Uterus (tissue), 4 donors: Measurements from ENCODE around the gene FOXD4. TPM values are rescaled to one million over a fixed set of nuclear protein-coding genes. Genes with fewer than 3 reads are reported as not detected.
A peak's percentile ranks its signal among the peaks of the same experiment; 100 is the strongest.
"Not testable (repeated sequence)": the region's sequence is repeated elsewhere in the genome, so short reads cannot be mapped to it uniquely, and the experiment has no call there.

ENCODE experiments used
- DNase-seq, 2 donors: peaks; one replicate each; pipeline ENCODE4 v3.0.0-alpha.2; 2019 to 2020
- H3K27ac ChIP-seq, 2 donors: fragments of 200-600 bp; sonication (generic); 1 replicate in 1 of 2; 2 replicates in 1 of 2; pipeline ENCODE4 v1.5.1; 2016 to 2018
- H3K27me3 ChIP-seq, 2 donors: fragments of 200-600 bp; sonication (generic); one replicate each; pipeline ENCODE4 v1.5.1; 2018 to 2019; ENCODE audit warnings: control low read depth in 1 of 2
- H3K36me3 ChIP-seq, 2 donors: fragments of 200-600 bp; sonication (generic); one replicate each; pipeline ENCODE4 v1.5.1; 2019; ENCODE audit warnings: control low read depth in 1 of 2
- H3K4me1 ChIP-seq, 2 donors: fragments of 200-600 bp; sonication (generic); one replicate each; pipeline ENCODE4 v1.5.1; 2018 to 2019; ENCODE audit warnings: control low read depth in 1 of 2
- H3K4me3 ChIP-seq, 2 donors: fragments of 200-600 bp; sonication (generic); 1 replicate in 1 of 2; 2 replicates in 1 of 2; pipeline ENCODE4 v1.5.1; 2018 to 2019; ENCODE audit warnings: mild to moderate bottlenecking in 1 of 2
- H3K9me3 ChIP-seq, 2 donors: fragments of 200-600 bp; sonication (generic); one replicate each; pipeline ENCODE4 v1.5.1; 2019; ENCODE audit warnings: control low read depth in 1 of 2
- intact Hi-C: fragments of 100-400 bp; cut with DNase I; formaldehyde crosslinking; loops from one replicate; pipeline ENCODE4 v1.15.1; 2023; ENCODE audit warnings: low total_unique reads
- total RNA-seq, 4 donors: library from RNA; depleted of rRNA in 3 of 4; stranded (reverse); fragments of >200 nt in 3 of 4; gene quantifications; one replicate each; pipeline versions ENCODE4 v1.1.0 to v1.2.4, GENCODE V29; 2014 to 2023
- donor health status: DM: yes; HTN: yes; CAD: no.

FOXD4 gene
- total RNA-seq, result under 1 TPM in 1 of 4 donors, not detected in 3; 0.85 TPM

- peaks cover 0 to 11% of the 10 kb centered on the region in 2 donors for H3K4me1 ChIP-seq
- DNase-seq, H3K27ac ChIP-seq, H3K4me3 ChIP-seq, H3K9me3 ChIP-seq, H3K36me3 ChIP-seq, intact Hi-C loops: not testable (repeated sequence)
- H3K27me3 ChIP-seq, result peaks cover 16 to 26% of the 10 kb centered on the region in 2 donors
Observed at GRCh38 chr9:117995-118467, at the start of gene FOXD4. TSS of gene FOXD4 (minus strand) at chr9:118417. CDS start at chr9:118119, 298 bp downstream.

- H3K27me3 ChIP-seq, intact Hi-C loops, H3K9me3 ChIP-seq, H3K4me3 ChIP-seq, H3K36me3 ChIP-seq, H3K27ac ChIP-seq, DNase-seq, H3K4me1 ChIP-seq: not testable (repeated sequence)
Observed at GRCh38 chr9:159871-160270, 41.7 kb upstream of the FOXD4 start.

- H3K4me1 ChIP-seq, H3K4me3 ChIP-seq, intact Hi-C loops, H3K9me3 ChIP-seq, DNase-seq, H3K27me3 ChIP-seq, H3K36me3 ChIP-seq, H3K27ac ChIP-seq: not testable (repeated sequence)
Observed at GRCh38 chr9:151173-151572, 33.0 kb upstream of the FOXD4 start.

GRCh38 chr9:139880-140279, 21.7 kb upstream of the FOXD4 start:
- H3K27ac ChIP-seq, intact Hi-C loops, H3K9me3 ChIP-seq, H3K27me3 ChIP-seq, DNase-seq, H3K4me1 ChIP-seq, H3K4me3 ChIP-seq, H3K36me3 ChIP-seq: not testable (repeated sequence)

- H3K36me3 ChIP-seq, intact Hi-C loops, H3K9me3 ChIP-seq, DNase-seq, H3K4me3 ChIP-seq, H3K27ac ChIP-seq: not testable (repeated sequence)
- peaks cover 16 to 32% of the 10 kb centered on the region in 2 donors for H3K27me3 ChIP-seq
- H3K4me1 ChIP-seq, result peaks cover 0 to 11% of the 10 kb centered on the region in 2 donors
Observed at GRCh38 chr9:117144-117994, 848 bp downstream of the FOXD4 start.

- H3K36me3 ChIP-seq, H3K9me3 ChIP-seq, intact Hi-C loops, DNase-seq, H3K4me3 ChIP-seq, H3K27ac ChIP-seq: not testable (repeated sequence)
- Histone ChIP-seq H3K27me3 (peaks cover 16 to 33% of the 10 kb centered on the region in 2 donors), H3K4me1 (peaks cover 0 to 11% of the 10 kb centered on the region in 2 donors)
Observed at GRCh38 chr9:116239-117077, 1.8 kb downstream of the FOXD4 start.

- H3K27ac ChIP-seq, H3K36me3 ChIP-seq, intact Hi-C loops, H3K9me3 ChIP-seq, H3K4me3 ChIP-seq, DNase-seq: not testable (repeated sequence)
- Histone ChIP-seq H3K4me1 (peaks cover 0 to 11% of the 10 kb centered on the region in 2 donors), H3K27me3 (peaks cover 16 to 33% of the 10 kb centered on the region in 2 donors)
Observed at GRCh38 chr9:115118-115451, 3.1 kb downstream of the FOXD4 start.

GRCh38 chr9:114267-115117, 3.7 kb downstream of the FOXD4 start:
- Histone ChIP-seq H3K27me3 (peaks cover 16 to 33% of the 10 kb centered on the region in 2 donors), H3K4me1 (peaks cover 0 to 11% of the 10 kb centered on the region in 2 donors), H3K4me3 (peak overlapping the region in 1 of 2 donors; percentile 35)
- intact Hi-C loops, DNase-seq, H3K9me3 ChIP-seq, H3K36me3 ChIP-seq, H3K27ac ChIP-seq: not testable (repeated sequence)

- H3K36me3 ChIP-seq, DNase-seq, H3K27ac ChIP-seq, intact Hi-C loops, H3K9me3 ChIP-seq: not testable (repeated sequence)
- Histone ChIP-seq H3K27me3 (peaks cover 16 to 33% of the 10 kb centered on the region in 2 donors), H3K4me1 (peaks cover 0 to 11% of the 10 kb centered on the region in 2 donors), H3K4me3 (peak overlapping the region in 1 of 2 donors; percentile 35)
Observed at GRCh38 chr9:113468-114266, 4.5 kb downstream of the FOXD4 start.

GRCh38 chr9:112589-113467, 5.4 kb downstream of the FOXD4 start:
- Histone ChIP-seq H3K4me1 (peaks cover 0 to 11% of the 10 kb centered on the region in 2 donors), H3K27me3 (peaks cover 16 to 33% of the 10 kb centered on the region in 2 donors)
- H3K27ac ChIP-seq, H3K9me3 ChIP-seq, H3K4me3 ChIP-seq, DNase-seq, H3K36me3 ChIP-seq, intact Hi-C loops: not testable (repeated sequence)

- intact Hi-C loops, result not testable (repeated sequence)
Observed at GRCh38 chr9:110672-111071, 7.5 kb downstream of the FOXD4 start.

More at GRCh38 chr9:110672-111071, 7.5 kb downstream of the FOXD4 start:
- not testable (repeated sequence) for DNase-seq, H3K27ac ChIP-seq, H3K4me3 ChIP-seq, H3K9me3 ChIP-seq, H3K36me3 ChIP-seq
- peaks cover 0 to 11% of the 10 kb centered on the region in 2 donors for H3K4me1 ChIP-seq
- peaks cover 10 to 21% of the 10 kb centered on the region in 2 donors for H3K27me3 ChIP-seq
